ENCODE data around the gene ANKRD55.

GRCh38 chr5:56270568-56271392 is 37.6 kb upstream of the ANKRD55 start:
- no peak for TF ChIP-seq EZH2 (optimal IDR thresholded peaks at IDR 0.05; ENCODE audit: low read depth, low read length)
- peak; percentile 96 for TF ChIP-seq CTCF (IDR thresholded peaks at IDR 0.05; ENCODE audit: low read length)
- no peak for TF ChIP-seq EZH2phosphoT487 (IDR thresholded peaks at IDR 0.05; ENCODE audit: low read length)
